Neural crest cell (in vitro differentiated cells): ENCODE measurements around the gene CYBRD1. TPM values are rescaled to one million over a fixed set of nuclear protein-coding genes. Genes with fewer than 3 reads are reported as not detected.
"Not testable (repeated sequence)": the region's sequence is repeated elsewhere in the genome, so short reads cannot be mapped to it uniquely, and the experiment has no call there.

Source experiments
- DNase-seq: peaks from one replicate; pipeline ENCODE4 v3.0.0; 2021; ENCODE audit warnings: low read depth, mixed read lengths, low spot score
- H3K27ac Mint-ChIP-seq: one replicate; pipeline ENCODE4 v1.8.0; 2021; ENCODE audit warnings: mild to moderate bottlenecking, mixed read lengths; ENCODE audit not compliant: unreplicated experiment
- H3K27me3 Mint-ChIP-seq: 2 replicates; pipeline ENCODE4 v1.8.0; 2021; ENCODE audit warnings: low read depth, mild to moderate bottlenecking, mixed read lengths
- H3K36me3 Mint-ChIP-seq: 2 replicates; pipeline ENCODE4 v1.8.0; 2021; ENCODE audit warnings: low read depth, mild to moderate bottlenecking, mixed read lengths
- H3K4me1 Mint-ChIP-seq: 2 replicates; pipeline ENCODE4 v1.8.0; 2021; ENCODE audit warnings: mixed read lengths
- H3K4me3 Mint-ChIP-seq: one replicate; pipeline ENCODE4 v1.8.0; 2021; ENCODE audit warnings: mild to moderate bottlenecking, mixed read lengths
- H3K9me3 Mint-ChIP-seq: 2 replicates; pipeline ENCODE4 v1.8.0; 2021; ENCODE audit warnings: mixed read lengths
- total RNA-seq: library from RNA; stranded (reverse); gene quantifications from 2 replicates; pipeline ENCODE4 v1.2.1, GENCODE V29; 2021
- TF ChIP-seq, protein P1 (sequence below): fragments of 200-600 bp; sonication (generic); conservative IDR thresholded peaks from 2 replicates; pipeline ENCODE4 v1.5.0; 2021; ENCODE audit warnings: antibody characterized with exemption, mild to moderate bottlenecking

Gene CYBRD1
- total RNA-seq, 1 donor from 2014 or later, result 11.8 TPM

GRCh38 chr2:171533331-171533730 is 11.1 kb downstream of the CYBRD1 start:
- TF ChIP-seq, protein P1, sequence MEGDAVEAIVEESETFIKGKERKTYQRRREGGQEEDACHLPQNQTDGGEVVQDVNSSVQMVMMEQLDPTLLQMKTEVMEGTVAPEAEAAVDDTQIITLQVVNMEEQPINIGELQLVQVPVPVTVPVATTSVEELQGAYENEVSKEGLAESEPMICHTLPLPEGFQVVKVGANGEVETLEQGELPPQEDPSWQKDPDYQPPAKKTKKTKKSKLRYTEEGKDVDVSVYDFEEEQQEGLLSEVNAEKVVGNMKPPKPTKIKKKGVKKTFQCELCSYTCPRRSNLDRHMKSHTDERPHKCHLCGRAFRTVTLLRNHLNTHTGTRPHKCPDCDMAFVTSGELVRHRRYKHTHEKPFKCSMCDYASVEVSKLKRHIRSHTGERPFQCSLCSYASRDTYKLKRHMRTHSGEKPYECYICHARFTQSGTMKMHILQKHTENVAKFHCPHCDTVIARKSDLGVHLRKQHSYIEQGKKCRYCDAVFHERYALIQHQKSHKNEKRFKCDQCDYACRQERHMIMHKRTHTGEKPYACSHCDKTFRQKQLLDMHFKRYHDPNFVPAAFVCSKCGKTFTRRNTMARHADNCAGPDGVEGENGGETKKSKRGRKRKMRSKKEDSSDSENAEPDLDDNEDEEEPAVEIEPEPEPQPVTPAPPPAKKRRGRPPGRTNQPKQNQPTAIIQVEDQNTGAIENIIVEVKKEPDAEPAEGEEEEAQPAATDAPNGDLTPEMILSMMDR, result no peak
- no peaks in the 10 kb centered on the region for H3K4me1 Mint-ChIP-seq
- no peak for DNase-seq
- H3K9me3 Mint-ChIP-seq, result peaks cover 6% of the 10 kb centered on the region
- no peak overlapping the region for H3K27ac Mint-ChIP-seq
- H3K4me3 Mint-ChIP-seq, result no peak overlapping the region
- no peaks in the 10 kb centered on the region for H3K27me3 Mint-ChIP-seq
- H3K36me3 Mint-ChIP-seq, result no peaks in the 10 kb centered on the region

DNA sequence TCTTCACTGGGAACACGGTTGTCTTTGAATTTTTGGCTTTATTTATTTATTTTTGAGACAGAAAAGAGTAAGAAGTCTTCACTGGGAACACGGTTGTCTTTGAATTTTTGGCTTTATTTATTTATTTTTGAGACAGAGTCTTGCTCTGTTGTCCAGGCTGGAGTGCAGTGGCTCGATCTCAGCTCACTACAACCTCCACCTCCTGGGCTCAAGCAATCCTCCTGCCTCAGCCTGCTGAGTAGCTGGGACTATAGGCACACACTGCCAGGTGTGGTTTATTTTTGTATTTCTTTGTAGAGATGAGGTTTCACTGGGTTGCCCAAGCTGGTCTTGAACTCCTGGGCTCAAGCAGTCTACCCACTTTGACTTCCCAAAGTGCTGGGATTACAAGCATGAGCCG is 13.3 kb downstream of the CYBRD1 start:
- not testable (repeated sequence) for H3K27me3 Mint-ChIP-seq, H3K36me3 Mint-ChIP-seq, H3K9me3 Mint-ChIP-seq, H3K27ac Mint-ChIP-seq, H3K4me3 Mint-ChIP-seq, H3K4me1 Mint-ChIP-seq, DNase-seq

DNA sequence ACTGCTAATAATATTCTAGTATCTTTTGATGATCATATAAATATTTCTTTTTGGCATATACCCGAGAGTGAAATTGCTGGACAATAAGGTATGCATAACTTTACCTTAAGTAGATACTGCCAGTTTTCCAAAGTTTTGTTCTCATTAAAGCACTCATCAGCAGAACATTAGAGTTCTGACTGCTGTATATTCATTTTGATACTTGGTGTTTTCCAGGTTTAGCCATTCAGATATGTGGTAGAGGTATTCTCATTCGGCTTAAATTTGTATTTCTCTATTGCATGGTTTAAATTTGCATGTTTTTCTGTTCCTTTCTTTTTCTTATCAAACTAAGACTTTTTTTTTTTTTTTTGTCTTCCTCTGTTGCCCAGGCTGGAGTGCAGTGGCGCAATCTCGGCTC is 18.2 kb downstream of the CYBRD1 start:
- TF ChIP-seq, protein P1, result no peak
- H3K4me3 Mint-ChIP-seq, result no peak overlapping the region
- no peaks in the 10 kb centered on the region for H3K27me3 Mint-ChIP-seq

GRCh38 chr2:171541202-171541887 is 19.1 kb downstream of the CYBRD1 start:
- H3K36me3 Mint-ChIP-seq, result no peaks in the 10 kb centered on the region
- DNase-seq, result no peak
- H3K4me3 Mint-ChIP-seq, result no peak overlapping the region
- no peaks in the 10 kb centered on the region for H3K27me3 Mint-ChIP-seq
- no peak overlapping the region for H3K27ac Mint-ChIP-seq
- no peaks in the 10 kb centered on the region for H3K9me3 Mint-ChIP-seq
- H3K4me1 Mint-ChIP-seq, result no peaks in the 10 kb centered on the region
- TF ChIP-seq, protein P1, result peak; percentile 55

More for the DNA sequence above, 18.2 kb downstream of the CYBRD1 start:
- no peak for DNase-seq
- no peaks in the 10 kb centered on the region for H3K9me3 Mint-ChIP-seq
- H3K4me1 Mint-ChIP-seq, result no peaks in the 10 kb centered on the region
- no peaks in the 10 kb centered on the region for H3K36me3 Mint-ChIP-seq
- H3K27ac Mint-ChIP-seq, result no peak overlapping the region

DNA sequence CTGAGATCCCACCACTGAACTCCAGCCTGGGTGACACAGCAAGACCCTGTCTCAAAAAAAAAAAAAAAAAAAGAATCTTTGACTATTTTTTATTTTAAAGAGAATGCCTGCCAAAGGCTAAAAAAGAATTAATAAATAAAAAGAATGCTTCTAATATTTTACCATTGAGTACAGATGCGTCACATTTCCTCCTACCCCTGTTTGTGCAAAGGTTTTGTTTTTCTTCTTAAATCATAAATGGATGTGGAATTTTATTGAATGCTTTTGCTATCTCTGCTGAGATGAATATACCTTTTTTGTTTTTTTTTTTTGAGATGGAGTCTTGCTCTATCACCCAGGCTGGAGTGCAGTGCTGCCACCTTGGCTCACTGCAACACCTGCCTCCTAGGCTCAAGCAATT is 22.8 kb downstream of the CYBRD1 start:
- no peak for DNase-seq
- TF ChIP-seq, protein P1, result no peak
- no peaks in the 10 kb centered on the region for H3K36me3 Mint-ChIP-seq
- no peaks in the 10 kb centered on the region for H3K9me3 Mint-ChIP-seq
- H3K4me1 Mint-ChIP-seq, result no peaks in the 10 kb centered on the region
- no peak overlapping the region for H3K4me3 Mint-ChIP-seq
- H3K27ac Mint-ChIP-seq, result no peak overlapping the region
- H3K27me3 Mint-ChIP-seq, result no peaks in the 10 kb centered on the region

DNA sequence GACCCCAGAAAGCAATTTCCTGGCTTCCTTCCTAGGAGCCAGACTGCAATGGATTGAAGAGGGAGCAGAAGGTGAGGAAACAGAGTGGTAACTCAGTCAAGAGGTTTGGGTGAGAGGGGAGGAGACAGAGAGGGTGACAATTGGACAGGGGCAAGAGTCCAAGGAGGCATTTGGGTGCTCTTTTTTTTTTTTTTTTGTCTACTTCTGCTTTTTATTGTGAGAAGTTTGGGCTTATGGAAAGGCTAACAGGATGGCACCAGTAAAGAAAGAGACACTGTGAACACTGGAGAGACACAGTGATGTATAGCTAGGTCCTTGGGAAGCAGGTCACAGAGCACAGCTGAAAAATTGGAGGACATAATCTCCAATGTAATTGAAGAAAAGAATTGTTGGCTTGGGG is 25.0 kb downstream of the CYBRD1 start:
- no peak for DNase-seq
- Mint-ChIP-seq H3K4me3 (no peak overlapping the region), H3K36me3 (no peaks in the 10 kb centered on the region), H3K4me1 (no peaks in the 10 kb centered on the region), H3K27me3 (no peaks in the 10 kb centered on the region), H3K9me3 (no peaks in the 10 kb centered on the region), H3K27ac (no peak overlapping the region)
- TF ChIP-seq, protein P1, result no peak
